Measurements from ENCODE around the gene GPC6. TPM values are rescaled to one million over a fixed set of nuclear protein-coding genes. Genes with fewer than 3 reads are reported as not detected.

The GPC6 gene
- polyA plus RNA-seq, 1 donor (not counting 4 experiments of a cell fraction or from before 2014, with no cell fraction given): 0.42 TPM

GRCh38 chr13:94188201-94188854 lies 961.7 kb downstream of the GPC6 start:
- FAIRE-seq (no peak), DNase-seq (ENCODE audit: low read depth, low spot score) (no peak)
- no peaks in the 10 kb centered on the region for H4K20me1 ChIP-seq (ENCODE audit: control insufficient read depth, extremely low read depth, insufficient read depth, low read length)
- H3K9me3 ChIP-seq (ENCODE audit: control insufficient read depth, low read depth, low read length): no peaks in the 10 kb centered on the region
- H3K4me3 ChIP-seq (ENCODE audit: control insufficient read depth in 2 of 3, extremely low read depth in 1 of 3, insufficient read depth in 2 of 3, low read depth in 1 of 3, low read length in 3 of 3): no peak overlapping the region
- no peaks in the 10 kb centered on the region for H3K27me3 ChIP-seq (ENCODE audit: control insufficient read depth, extremely low read depth, insufficient read depth, low read length)
- no peak overlapping the region for H3K4me2 ChIP-seq (ENCODE audit: control insufficient read depth, extremely low read depth, insufficient read depth, low read depth, low read length)
- H3K79me2 ChIP-seq (ENCODE audit: control insufficient read depth, insufficient read depth, low read length): no peaks in the 10 kb centered on the region
- no peak for TF ChIP-seq CTCF (optimal IDR thresholded peaks at IDR 0.05 in 1 of 3, IDR thresholded peaks at IDR 0.05 in 1 of 3, conservative IDR thresholded peaks at IDR 0.05 in 1 of 3; ENCODE audit: extremely low read depth in 1 of 3, insufficient read depth in 2 of 3, low read length in 3 of 3)
- no peak for TF ChIP-seq EZH2 (IDR thresholded peaks at IDR 0.05; ENCODE audit: low read length)
- dilution Hi-C loops (cut with MboI; ENCODE audit: extremely low pct_ligation_motif_present, low sequenced_read_pairs): no loop called here
- no peaks in the 10 kb centered on the region for H3K36me3 ChIP-seq (ENCODE audit: control insufficient read depth in 2 of 2, extremely low read depth in 1 of 2, insufficient read depth in 2 of 2, low read length in 2 of 2)
- H3K9ac ChIP-seq (ENCODE audit: control insufficient read depth, extremely low read depth, insufficient read depth, low read length): no peak overlapping the region
- H3K9me1 ChIP-seq (ENCODE audit: control insufficient read depth, extremely low read depth, insufficient read depth, low read length): no peaks in the 10 kb centered on the region
- no peaks in the 10 kb centered on the region for H3K4me1 ChIP-seq (ENCODE audit: control insufficient read depth, extremely low read depth, insufficient read depth, low read length)
- H3K27ac ChIP-seq (ENCODE audit: control insufficient read depth, insufficient read depth, low read length): no peak overlapping the region
- no peak overlapping the region for H2AFZ ChIP-seq (ENCODE audit: control insufficient read depth, low read length)

DNA sequence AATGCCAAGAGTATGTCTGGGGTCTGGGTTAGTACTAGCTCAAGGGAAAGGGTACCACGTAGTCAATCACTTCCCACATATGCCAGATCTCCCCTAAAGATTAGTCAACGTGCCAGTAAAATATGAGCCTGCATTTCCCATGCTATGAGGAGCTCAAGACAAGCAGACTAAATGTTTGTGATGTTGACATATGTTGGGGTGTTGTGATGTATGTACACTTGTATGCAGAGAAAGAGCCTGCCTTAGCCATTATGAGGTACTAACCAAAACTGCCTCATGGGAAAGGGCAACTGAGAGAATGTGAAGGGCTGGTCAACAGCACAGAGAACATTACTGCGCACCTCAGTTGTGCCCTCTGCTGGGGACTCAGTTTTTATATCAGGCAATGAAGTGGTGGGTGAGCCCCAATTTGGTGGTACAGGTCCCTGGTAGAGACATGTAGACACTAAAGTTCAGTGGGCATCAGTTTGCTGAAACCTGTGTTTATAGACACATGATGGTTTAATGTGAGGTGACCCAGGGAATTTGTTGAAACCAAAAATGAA lies 965.9 kb downstream of the GPC6 start:
- TF ChIP-seq EZH2 (IDR thresholded peaks at IDR 0.05; ENCODE audit: low read length) (no peak), CTCF (optimal IDR thresholded peaks at IDR 0.05 in 1 of 3, IDR thresholded peaks at IDR 0.05 in 1 of 3, conservative IDR thresholded peaks at IDR 0.05 in 1 of 3; ENCODE audit: extremely low read depth in 1 of 3, insufficient read depth in 2 of 3, low read length in 3 of 3) (peak; percentile 23 to 62 (median 59))
- Histone ChIP-seq H4K20me1 (ENCODE audit: control insufficient read depth, extremely low read depth, insufficient read depth, low read length) (no peaks in the 10 kb centered on the region), H3K4me3 (ENCODE audit: control insufficient read depth in 2 of 3, extremely low read depth in 1 of 3, insufficient read depth in 2 of 3, low read depth in 1 of 3, low read length in 3 of 3) (no peak overlapping the region), H3K9ac (ENCODE audit: control insufficient read depth, extremely low read depth, insufficient read depth, low read length) (no peak overlapping the region), H3K36me3 (ENCODE audit: control insufficient read depth in 2 of 2, extremely low read depth in 1 of 2, insufficient read depth in 2 of 2, low read length in 2 of 2) (no peaks in the 10 kb centered on the region), H3K79me2 (ENCODE audit: control insufficient read depth, insufficient read depth, low read length) (no peaks in the 10 kb centered on the region), H3K27me3 (ENCODE audit: control insufficient read depth, extremely low read depth, insufficient read depth, low read length) (no peaks in the 10 kb centered on the region), H3K9me1 (ENCODE audit: control insufficient read depth, extremely low read depth, insufficient read depth, low read length) (no peaks in the 10 kb centered on the region), H3K4me1 (ENCODE audit: control insufficient read depth, extremely low read depth, insufficient read depth, low read length) (peaks cover 3% of the 10 kb centered on the region), H3K27ac (ENCODE audit: control insufficient read depth, insufficient read depth, low read length) (no peak overlapping the region), H3K9me3 (ENCODE audit: control insufficient read depth, low read depth, low read length) (no peaks in the 10 kb centered on the region), H3K4me2 (ENCODE audit: control insufficient read depth, extremely low read depth, insufficient read depth, low read depth, low read length) (no peak overlapping the region), H2AFZ (ENCODE audit: control insufficient read depth, low read length) (no peak overlapping the region)
- dilution Hi-C loops (cut with MboI; ENCODE audit: extremely low pct_ligation_motif_present, low sequenced_read_pairs): no loop called here
- FAIRE-seq: peak; percentile 5
- no peak for DNase-seq (ENCODE audit: low read depth, low spot score)

Data from keratinocyte (primary cell).